ENCODE measurements around the gene WASF3. TPM values are rescaled to one million over a fixed set of nuclear protein-coding genes. Genes with fewer than 3 reads are reported as not detected.

The WASF3 gene
- total and polyA plus RNA-seq, 4 donors: 0.82 to 4.9 (median 2.3) TPM

DNA sequence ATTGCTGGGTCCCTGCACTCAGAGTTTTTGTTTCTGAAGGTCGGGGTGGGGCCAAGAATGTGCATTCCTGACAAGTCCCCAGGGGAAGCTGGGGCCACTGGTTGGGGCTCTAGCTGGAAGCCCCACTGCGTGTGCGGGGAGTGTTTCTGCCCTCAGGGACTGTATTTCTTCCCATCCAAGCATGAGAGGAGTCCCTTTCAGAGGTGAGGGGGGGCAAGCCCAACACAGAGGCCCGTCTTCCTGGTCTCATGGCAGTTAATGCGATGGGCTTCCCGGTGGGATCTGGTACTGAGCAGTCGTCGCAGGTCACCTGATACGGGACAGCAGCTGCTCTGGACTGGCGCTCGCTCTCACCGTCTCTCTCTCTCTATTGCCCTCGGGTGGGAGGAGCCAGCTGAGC lies 152.7 kb downstream of the WASF3 start:
- WGBS: 59% methylated on average over 13 of the region's 13 CpGs
- Histone ChIP-seq H3K9ac (ENCODE audit: low read depth in 1 of 2, low read length in 2 of 2) (no peak overlapping the region), H3K27ac (ENCODE audit: low read depth in 1 of 2, low read length in 2 of 2) (no peak overlapping the region), H3K36me3 (ENCODE audit: control insufficient read depth in 4 of 4, insufficient read depth in 3 of 4, low read depth in 1 of 4, low read length in 3 of 4) (no peaks in the 10 kb centered on the region), H3K4me1 (ENCODE audit: control insufficient read depth in 4 of 4, insufficient read depth in 4 of 4, low read length in 3 of 4) (no peaks in the 10 kb centered on the region), H3K4me3 (ENCODE audit: low read depth in 1 of 3, low read length in 3 of 3) (no peak overlapping the region), H3K27me3 (ENCODE audit: control insufficient read depth in 4 of 4, insufficient read depth in 4 of 4, low read length in 3 of 4) (peaks cover 0 to 3% (median 0%) of the 10 kb centered on the region in 4 donors), H3K9me3 (ENCODE audit: control insufficient read depth in 4 of 4, low read length in 3 of 4) (no peaks in the 10 kb centered on the region)
- TF ChIP-seq HNF4G (IDR thresholded peaks at IDR 0.05) (no peak), RAD21 (IDR thresholded peaks at IDR 0.05) (no peak), HNF4A (conservative IDR thresholded peaks at IDR 0.05) (no peak), ATF3 (IDR thresholded peaks at IDR 0.05) (no peak), FOXA2 (IDR thresholded peaks at IDR 0.05) (no peak), EGR1 (IDR thresholded peaks at IDR 0.05; ENCODE audit: low read depth in 2 of 2) (no peak), FOXA1 (IDR thresholded peaks at IDR 0.05) (no peak), YY1 (IDR thresholded peaks at IDR 0.05) (no peak), SP1 (IDR thresholded peaks at IDR 0.05) (no peak)
- TF ChIP-seq, protein P1, sequence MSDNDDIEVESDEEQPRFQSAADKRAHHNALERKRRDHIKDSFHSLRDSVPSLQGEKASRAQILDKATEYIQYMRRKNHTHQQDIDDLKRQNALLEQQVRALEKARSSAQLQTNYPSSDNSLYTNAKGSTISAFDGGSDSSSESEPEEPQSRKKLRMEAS (IDR thresholded peaks at IDR 0.05): no peak
- no peak for DNase-seq (ENCODE audit: low spot score)

DNA sequence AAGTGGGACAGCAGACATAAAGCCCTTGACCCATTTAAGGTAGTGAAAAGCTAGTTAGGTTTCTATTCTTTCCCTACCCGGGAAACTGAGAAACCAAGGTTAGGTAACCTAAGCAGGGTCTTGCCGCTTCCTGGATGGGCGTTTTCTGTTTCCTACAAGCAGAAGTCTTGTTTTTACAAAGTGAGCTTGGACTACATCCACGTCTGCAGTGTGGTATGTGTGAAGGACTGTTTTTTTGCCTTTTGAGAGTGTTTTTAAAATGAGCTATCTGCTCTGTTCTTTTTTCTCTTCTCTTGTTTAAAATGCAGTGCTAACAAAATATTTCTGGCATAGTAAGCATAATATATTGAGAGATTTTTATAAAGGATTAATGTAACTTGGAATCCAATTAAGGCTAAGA lies 153.7 kb downstream of the WASF3 start:
- Histone ChIP-seq H3K36me3 (ENCODE audit: control insufficient read depth in 4 of 4, insufficient read depth in 3 of 4, low read depth in 1 of 4, low read length in 3 of 4) (no peaks in the 10 kb centered on the region), H3K27ac (ENCODE audit: low read depth in 1 of 2, low read length in 2 of 2) (no peak overlapping the region), H3K27me3 (ENCODE audit: control insufficient read depth in 4 of 4, insufficient read depth in 4 of 4, low read length in 3 of 4) (peaks cover 0 to 3% (median 0%) of the 10 kb centered on the region in 4 donors), H3K4me1 (ENCODE audit: control insufficient read depth in 4 of 4, insufficient read depth in 4 of 4, low read length in 3 of 4) (no peaks in the 10 kb centered on the region), H3K9me3 (ENCODE audit: control insufficient read depth in 4 of 4, low read length in 3 of 4) (no peaks in the 10 kb centered on the region), H3K9ac (ENCODE audit: low read depth in 1 of 2, low read length in 2 of 2) (no peak overlapping the region), H3K4me3 (ENCODE audit: low read depth in 1 of 3, low read length in 3 of 3) (no peak overlapping the region)
- no peak for DNase-seq (ENCODE audit: low spot score)
- TF ChIP-seq, protein P2, sequence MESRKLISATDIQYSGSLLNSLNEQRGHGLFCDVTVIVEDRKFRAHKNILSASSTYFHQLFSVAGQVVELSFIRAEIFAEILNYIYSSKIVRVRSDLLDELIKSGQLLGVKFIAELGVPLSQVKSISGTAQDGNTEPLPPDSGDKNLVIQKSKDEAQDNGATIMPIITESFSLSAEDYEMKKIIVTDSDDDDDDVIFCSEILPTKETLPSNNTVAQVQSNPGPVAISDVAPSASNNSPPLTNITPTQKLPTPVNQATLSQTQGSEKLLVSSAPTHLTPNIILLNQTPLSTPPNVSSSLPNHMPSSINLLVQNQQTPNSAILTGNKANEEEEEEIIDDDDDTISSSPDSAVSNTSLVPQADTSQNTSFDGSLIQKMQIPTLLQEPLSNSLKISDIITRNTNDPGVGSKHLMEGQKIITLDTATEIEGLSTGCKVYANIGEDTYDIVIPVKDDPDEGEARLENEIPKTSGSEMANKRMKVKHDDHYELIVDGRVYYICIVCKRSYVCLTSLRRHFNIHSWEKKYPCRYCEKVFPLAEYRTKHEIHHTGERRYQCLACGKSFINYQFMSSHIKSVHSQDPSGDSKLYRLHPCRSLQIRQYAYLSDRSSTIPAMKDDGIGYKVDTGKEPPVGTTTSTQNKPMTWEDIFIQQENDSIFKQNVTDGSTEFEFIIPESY (IDR thresholded peaks at IDR 0.05): no peak
- TF ChIP-seq SP1 (IDR thresholded peaks at IDR 0.05): no peak
- TF ChIP-seq HNF4A (conservative IDR thresholded peaks at IDR 0.05): no peak
- TF ChIP-seq NR2F2 (IDR thresholded peaks at IDR 0.05): no peak
- TF ChIP-seq YY1 (IDR thresholded peaks at IDR 0.05): no peak
- no peak for TF ChIP-seq FOXA2 (IDR thresholded peaks at IDR 0.05)
- no peak for TF ChIP-seq REST (IDR thresholded peaks at IDR 0.05)
- no peak for TF ChIP-seq FOXA1 (IDR thresholded peaks at IDR 0.05)
- no peak for TF ChIP-seq TAF1 (conservative IDR thresholded peaks at IDR 0.05)
- TF ChIP-seq JUND (IDR thresholded peaks at IDR 0.05): no peak
- TF ChIP-seq GABPA (IDR thresholded peaks at IDR 0.05 in 1 of 2, conservative IDR thresholded peaks at IDR 0.05 in 1 of 2): no peak
- WGBS: 54% methylated on average over 4 of the region's 4 CpGs
